Measurements from ENCODE around the gene TPST1. TPM values are rescaled to one million over a fixed set of nuclear protein-coding genes. Genes with fewer than 3 reads are reported as not detected.
"Not testable (repeated sequence)": the region's sequence is repeated elsewhere in the genome, so short reads cannot be mapped to it uniquely, and the experiment has no call there.

Gene TPST1
- total RNA-seq, 2 experiments from 2014 or later: 1.9 to 2.6 TPM

DNA sequence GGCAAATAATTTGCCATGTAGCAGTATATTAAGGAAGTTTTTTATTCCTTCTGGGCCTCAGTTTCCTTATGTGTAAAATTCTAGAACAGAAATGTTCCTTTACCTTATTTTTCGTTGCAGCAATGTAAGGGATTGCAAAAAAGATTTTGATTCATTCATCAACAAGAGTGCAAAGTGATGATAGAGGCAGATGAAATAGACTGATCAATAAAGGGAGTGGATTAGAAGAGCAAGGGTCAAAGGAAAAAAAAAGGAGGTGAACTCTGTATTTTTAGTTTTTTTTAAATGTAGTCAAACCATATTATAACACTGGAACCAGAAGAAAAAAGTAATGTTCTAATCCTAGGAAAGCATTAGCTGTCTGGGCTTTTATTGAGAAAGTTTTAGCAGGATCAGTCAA is 14.7 kb downstream of the TPST1 start:
- no peaks in the 10 kb centered on the region for H3K9me3 ChIP-seq (ENCODE audit: control insufficient read depth in 1 of 2, insufficient read depth in 1 of 2, low read length in 2 of 2)
- H3K4me1 ChIP-seq (ENCODE audit: insufficient read depth, low read length): no peaks in the 10 kb centered on the region
- no peaks in the 10 kb centered on the region for H3K36me3 ChIP-seq (ENCODE audit: insufficient read depth, low read length)
- DNase-seq (no peak), ATAC-seq (ENCODE audit: poor library complexity) (no peak)
- CTCF ChIA-PET: no interaction called here
- H3K27ac ChIP-seq (ENCODE audit: low read depth in 1 of 2, low read length in 2 of 2): no peak overlapping the region
- H3K36me3 Mint-ChIP-seq (ENCODE audit: low read depth): no peaks in the 10 kb centered on the region
- peaks cover 5% of the 10 kb centered on the region for H3K4me1 Mint-ChIP-seq (ENCODE audit: low read depth)
- no peak overlapping the region for H3K27ac Mint-ChIP-seq
- peaks cover 20% of the 10 kb centered on the region for H3K27me3 Mint-ChIP-seq
- no peak for TF ChIP-seq CTCF (IDR thresholded peaks at IDR 0.05)
- intact Hi-C loops (cut with DNase I, micrococcal nuclease): no loop called here
- H3K9me3 Mint-ChIP-seq: no peaks in the 10 kb centered on the region
- H3K4me3 ChIP-seq (ENCODE audit: low read length): no peak overlapping the region
- POLR2A ChIA-PET: no interaction called here
- H3K27me3 ChIP-seq (ENCODE audit: control insufficient read depth in 1 of 2, insufficient read depth in 2 of 2, low read length in 2 of 2): peaks cover 0 to 3% of the 10 kb centered on the region in 2 experiments
- H3K4me3 Mint-ChIP-seq: no peak overlapping the region

DNA sequence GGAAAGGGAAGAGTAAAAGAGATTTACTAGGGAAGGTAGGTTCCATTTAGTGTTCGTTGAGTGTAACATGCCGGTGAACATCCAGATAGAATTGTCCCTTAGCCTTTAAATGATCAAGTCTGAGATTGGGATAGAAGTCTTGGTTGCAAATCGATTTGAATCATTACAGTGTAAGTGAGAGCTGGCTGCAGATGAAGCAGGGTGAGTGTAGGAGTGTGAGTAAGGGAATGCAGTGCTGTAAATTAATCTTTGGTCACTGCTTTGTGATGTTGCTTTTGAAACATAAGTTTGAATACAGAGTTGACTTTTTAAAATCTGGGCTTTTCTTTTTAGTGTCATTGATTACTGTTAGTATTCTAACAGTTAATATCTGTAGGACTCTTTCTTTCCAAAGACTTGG is 16.3 kb downstream of the TPST1 start:
- CTCF ChIA-PET: no interaction called here
- H3K4me3 Mint-ChIP-seq: no peak overlapping the region
- H3K36me3 Mint-ChIP-seq (ENCODE audit: low read depth): no peaks in the 10 kb centered on the region
- no peak overlapping the region for H3K27ac Mint-ChIP-seq
- H3K36me3 ChIP-seq (ENCODE audit: insufficient read depth, low read length): no peaks in the 10 kb centered on the region
- H3K27ac ChIP-seq (ENCODE audit: low read depth in 1 of 2, low read length in 2 of 2): no peak overlapping the region
- intact Hi-C loops (cut with DNase I, micrococcal nuclease): no loop called here
- H3K9me3 Mint-ChIP-seq: no peaks in the 10 kb centered on the region
- ATAC-seq (ENCODE audit: poor library complexity) (no peak), DNase-seq (no peak)
- peaks cover 0 to 3% of the 10 kb centered on the region in 2 experiments for H3K27me3 ChIP-seq (ENCODE audit: control insufficient read depth in 1 of 2, insufficient read depth in 2 of 2, low read length in 2 of 2)
- TF ChIP-seq CTCF (IDR thresholded peaks at IDR 0.05): no peak
- H3K9me3 ChIP-seq (ENCODE audit: control insufficient read depth in 1 of 2, insufficient read depth in 1 of 2, low read length in 2 of 2): no peaks in the 10 kb centered on the region
- no peaks in the 10 kb centered on the region for H3K4me1 ChIP-seq (ENCODE audit: insufficient read depth, low read length)
- H3K4me1 Mint-ChIP-seq (ENCODE audit: low read depth): peaks cover 5% of the 10 kb centered on the region
- peaks cover 20% of the 10 kb centered on the region for H3K27me3 Mint-ChIP-seq
- H3K4me3 ChIP-seq (ENCODE audit: low read length): no peak overlapping the region
- POLR2A ChIA-PET: no interaction called here

DNA sequence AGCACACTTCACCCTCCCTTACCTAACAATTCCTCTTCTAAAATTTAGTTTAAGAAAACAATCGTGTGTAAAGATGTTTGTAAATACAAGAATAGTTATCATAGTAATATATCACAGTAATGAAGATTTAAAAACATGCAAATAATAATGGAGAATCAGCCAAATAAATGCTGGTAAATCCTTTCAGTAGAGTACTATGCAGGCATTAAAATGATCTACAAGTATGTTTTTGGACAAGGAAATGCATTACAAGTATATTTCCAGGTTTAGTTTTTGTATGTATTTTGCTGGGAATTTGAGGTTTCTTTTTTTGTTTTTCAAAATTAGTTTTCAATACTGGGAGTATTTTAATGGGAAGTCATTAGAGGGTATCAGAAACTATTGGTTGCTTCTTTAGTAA is 22.7 kb downstream of the TPST1 start:
- ChIA-PET CTCF (no interaction called here), POLR2A (no interaction called here)
- no peaks in the 10 kb centered on the region for H3K27me3 ChIP-seq (ENCODE audit: control insufficient read depth in 1 of 2, insufficient read depth in 2 of 2, low read length in 2 of 2)
- no peak for DNase-seq
- TF ChIP-seq CTCF (IDR thresholded peaks at IDR 0.05): no peak
- no peaks in the 10 kb centered on the region for H3K36me3 ChIP-seq (ENCODE audit: insufficient read depth, low read length)
- ATAC-seq (ENCODE audit: poor library complexity): no peak
- peaks cover 0 to 8% of the 10 kb centered on the region in 2 experiments for H3K9me3 ChIP-seq (ENCODE audit: control insufficient read depth in 1 of 2, insufficient read depth in 1 of 2, low read length in 2 of 2)
- intact Hi-C loops (cut with DNase I, micrococcal nuclease): no loop called here
- H3K36me3 Mint-ChIP-seq (ENCODE audit: low read depth): no peaks in the 10 kb centered on the region
- peaks cover 8% of the 10 kb centered on the region for H3K27me3 Mint-ChIP-seq
- H3K27ac Mint-ChIP-seq: no peak overlapping the region
- no peak overlapping the region for H3K4me3 Mint-ChIP-seq
- no peaks in the 10 kb centered on the region for H3K4me1 Mint-ChIP-seq (ENCODE audit: low read depth)
- no peaks in the 10 kb centered on the region for H3K4me1 ChIP-seq (ENCODE audit: insufficient read depth, low read length)
- no peak overlapping the region for H3K4me3 ChIP-seq (ENCODE audit: low read length)
- H3K9me3 Mint-ChIP-seq: no peaks in the 10 kb centered on the region
- no peak overlapping the region for H3K27ac ChIP-seq (ENCODE audit: low read depth in 1 of 2, low read length in 2 of 2)

GRCh38 chr7:66231326-66232216 is 26.4 kb downstream of the TPST1 start:
- POLR2A ChIA-PET; DNase-seq; H3K27ac Mint-ChIP-seq; intact Hi-C loops (cut with DNase I, micrococcal nuclease); H3K4me3 ChIP-seq (ENCODE audit: low read length); H3K4me3 Mint-ChIP-seq; H3K4me1 Mint-ChIP-seq (ENCODE audit: low read depth); ATAC-seq (ENCODE audit: poor library complexity); H3K36me3 Mint-ChIP-seq (ENCODE audit: low read depth); H3K9me3 Mint-ChIP-seq; H3K27me3 Mint-ChIP-seq; H3K36me3 ChIP-seq (ENCODE audit: insufficient read depth, low read length); H3K27ac ChIP-seq (ENCODE audit: low read depth in 1 of 2, low read length in 2 of 2); H3K27me3 ChIP-seq (ENCODE audit: control insufficient read depth in 1 of 2, insufficient read depth in 2 of 2, low read length in 2 of 2); H3K4me1 ChIP-seq (ENCODE audit: insufficient read depth, low read length); CTCF ChIA-PET; H3K9me3 ChIP-seq (ENCODE audit: control insufficient read depth in 1 of 2, insufficient read depth in 1 of 2, low read length in 2 of 2): not testable (repeated sequence)

All from CD4-positive, alpha-beta T cell (primary cell).